HepG2 (cell line): Measurements from ENCODE around the gene DCLRE1C. TPM values are rescaled to one million over a fixed set of nuclear protein-coding genes. Genes with fewer than 3 reads are reported as not detected.
A peak's percentile ranks its signal among the peaks of the same experiment; 100 is the strongest.

Experiments used
- ATAC-seq: fragments of 200-7000 bp; cut with Tn5 transposase; 3 replicates; pipeline ENCODE4 v1.9.1; 2020; ENCODE audit warnings: mild to moderate bottlenecking, moderate library complexity
- BruUV-seq: library from RNA; stranded (reverse); fragments of 400-500 nt; replicated peaks from 2 replicates; lab custom pipeline; 2021; lab: Mats Ljungman, UMichigan
- CTCF ChIA-PET: fragments of 300-600 bp; formaldehyde crosslinking; extraction: SDS; loops from one replicate; lab custom pipeline; 2021; ENCODE audit warnings: low total read pairs, inconsistent platforms, low intra/inter-chr PET ratio; lab: Yijun Ruan, JAX
- POLR2A ChIA-PET: fragments of 350-600 bp; sonication (Branson Sonifier 250); formaldehyde crosslinking; loops from one replicate; lab custom pipeline; 2020; ENCODE audit warnings: antibody characterized with exemption, inconsistent platforms; lab: Yijun Ruan, JAX
- DNase-seq: peaks from one replicate; pipeline ENCODE4 v3.0.0-alpha.2; 2015; ENCODE audit warnings: low spot score
- FAIRE-seq: peaks from 3 replicates; lab custom pipeline; 2011; peaks lifted over from hg19 to GRCh38; lab: Jason Lieb, UNC
- H2AFZ ChIP-seq: one replicate; pipeline ENCODE4 v1.6.1; 2011; ENCODE audit warnings: low read length, inconsistent platforms
- H3K27ac ChIP-seq: fragments of 300-600 bp; 3 replicates; pipeline ENCODE4 v1.8.0; 2011; ENCODE audit warnings: mixed run types, mild to moderate bottlenecking, mixed read lengths, low read length, inconsistent platforms; ENCODE audit not compliant: insufficient read depth; ENCODE audit errors: extremely low read length
- H3K27me3 ChIP-seq, 2 experiments: fragments of 200-600 bp in 1 of 2; 2 replicates in 1 of 2; 3 replicates in 1 of 2; pipeline versions ENCODE4 v1.6.0 to v1.8.0; 2011; ENCODE audit warnings: low read length in 2 of 2, mild to moderate bottlenecking in 2 of 2, moderate library complexity in 2 of 2, inconsistent platforms in 1 of 2; ENCODE audit not compliant: insufficient read depth in 2 of 2, control insufficient read depth in 1 of 2
- H3K36me3 ChIP-seq, 2 experiments: fragments of 200-600 bp in 1 of 2; replicated peaks in 1 of 2; 2 replicates in 1 of 2; 3 replicates in 1 of 2; pipeline versions ENCODE4 v1.5.1 to v1.8.0; 2011; ENCODE audit warnings: low read length in 2 of 2, inconsistent platforms in 1 of 2; ENCODE audit not compliant: insufficient read depth in 2 of 2, control insufficient read depth in 1 of 2
- H3K4me1 ChIP-seq: 2 replicates; pipeline ENCODE4 v1.5.1; 2012; ENCODE audit warnings: low read length, inconsistent platforms; ENCODE audit not compliant: insufficient read depth
- H3K4me2 ChIP-seq: 2 replicates; pipeline ENCODE4 v1.6.0; 2011; ENCODE audit warnings: low read depth, low read length, inconsistent platforms
- H3K4me3 ChIP-seq, 3 experiments: fragments of 200-600 bp in 1 of 3; sonication (generic), shearing (Covaris generic) in 1 of 3; replicated peaks in 1 of 3; 2 replicates each; pipeline ENCODE4 v1.5.1; 2011 to 2016; ENCODE audit warnings: low read length in 3 of 3, inconsistent platforms in 2 of 3, low read depth in 2 of 3, mild to moderate bottlenecking in 2 of 3, control low read depth in 1 of 3, mixed read lengths in 1 of 3; ENCODE audit not compliant: insufficient read depth in 1 of 3
- H3K79me2 ChIP-seq: one replicate; pipeline ENCODE4 v1.6.1; 2011; ENCODE audit warnings: low read length, inconsistent platforms; ENCODE audit not compliant: insufficient read depth
- H3K9ac ChIP-seq: 2 replicates; pipeline ENCODE4 v1.6.0; 2011; ENCODE audit warnings: mild to moderate bottlenecking, low read depth, low read length, inconsistent platforms; ENCODE audit not compliant: insufficient read depth
- H3K9me3 ChIP-seq: 2 replicates; pipeline ENCODE4 v1.5.1; 2012; ENCODE audit warnings: mild to moderate bottlenecking, low read length
- H4K20me1 ChIP-seq: 2 replicates; pipeline ENCODE4 v1.6.0; 2011; ENCODE audit warnings: inconsistent platforms, mild to moderate bottlenecking, low read length, moderate library complexity; ENCODE audit not compliant: insufficient read depth
- CAMTA2 ChIP-seq: sonication (generic); formaldehyde crosslinking; IDR thresholded peaks from 2 replicates; pipeline ENCODE4 v1.4.0; 2020; ENCODE audit warnings: mild to moderate bottlenecking, missing genetic modification reagents, borderline replicate concordance
- DNMT3B ChIP-seq: conservative IDR thresholded peaks from 2 replicates; pipeline ENCODE4 v1.6.1; 2016; ENCODE audit warnings: missing biosample characterization, control low read depth
- FOXK2 ChIP-seq: fragments of 450-650 bp; IDR thresholded peaks from 2 replicates; pipeline ENCODE4 v1.6.1; 2016
- IRX3 ChIP-seq: sonication (generic); formaldehyde crosslinking; IDR thresholded peaks from 2 replicates; pipeline ENCODE4 v1.8.1; 2023; ENCODE audit warnings: mild to moderate bottlenecking, low read depth, missing genetic modification reagents, borderline replicate concordance
- MAZ ChIP-seq, 2 experiments: sonication (generic) in 1 of 2; formaldehyde crosslinking in 1 of 2; IDR thresholded peaks; 2 replicates each; pipeline versions ENCODE4 v1.5.0 to v1.6.1; 2012 to 2020; ENCODE audit warnings: low read depth in 2 of 2, mild to moderate bottlenecking in 2 of 2, borderline replicate concordance in 1 of 2, improper control_type of control experiment in 1 of 2, low read length in 1 of 2, missing genetic modification reagents in 1 of 2, moderate library complexity in 1 of 2
- MTF1 ChIP-seq: sonication (generic); formaldehyde crosslinking; IDR thresholded peaks from 2 replicates; pipeline ENCODE4 v1.5.0; 2020; ENCODE audit warnings: missing genetic modification reagents
- SMARCC2 ChIP-seq: fragments of 450-650 bp; IDR thresholded peaks from 2 replicates; pipeline ENCODE4 v1.6.1; 2017; ENCODE audit warnings: antibody characterized with exemption, mild to moderate bottlenecking
- SNRNP70 ChIP-seq: fragments of 200-400 bp; formaldehyde crosslinking; IDR thresholded peaks from 2 replicates; pipeline ENCODE4 v1.6.1; 2017; ENCODE audit warnings: mild to moderate bottlenecking, low read depth, low read length, moderate library complexity
- ZNF343 ChIP-seq: sonication (generic); formaldehyde crosslinking; IDR thresholded peaks from 2 replicates; pipeline ENCODE4 v1.4.0; 2020; ENCODE audit warnings: mild to moderate bottlenecking, missing genetic modification reagents
- ZNF431 ChIP-seq: sonication (generic); formaldehyde crosslinking; IDR thresholded peaks from 2 replicates; pipeline ENCODE4 v1.9.0; 2022; ENCODE audit warnings: missing genetic modification reagents, low read depth, mild to moderate bottlenecking, borderline replicate concordance
- ZNF7 ChIP-seq: IDR thresholded peaks from 2 replicates; pipeline ENCODE4 v1.6.1; 2016; ENCODE audit warnings: missing biosample characterization, missing genetic modification reagents
- ZNF777 ChIP-seq: sonication (generic); formaldehyde crosslinking; IDR thresholded peaks from 2 replicates; pipeline ENCODE4 v1.4.0; 2020; ENCODE audit warnings: missing genetic modification reagents
- WGBS: methylation state at CpG from one replicate; pipeline ENCODE4 v1.1.6; 2017; ENCODE audit warnings: low lambda C conversion rate; 5-methylcytosine and 5-hydroxymethylcytosine counted together
- in situ Hi-C: cut with HindIII; loops from 2 replicates; pipeline ENCODE4 v1.10.0; 2017; ENCODE audit warnings: low pct_unique_long_range_greater_than_20kb; ENCODE audit not compliant: extremely low pct_ligation_motif_present
- intact Hi-C: fragments of 100-400 bp; cut with micrococcal nuclease; formaldehyde crosslinking; loops from one replicate; pipeline ENCODE4 v1.10.0; 2022; ENCODE audit not compliant: unreplicated experiment
- polyA plus RNA-seq, 8 experiments: library from polyadenylated mRNA; depleted of rRNA in 3 of 8; stranded (reverse) in 7 of 8; unstranded in 1 of 8; fragments of >200 nt; fragmentation: Illumina TruSeq in 4 of 8; extraction: Trizol in 4 of 8; gene quantifications; 2 replicates each; pipeline versions ENCODE4 v1.2.1 to v1.2.3, GENCODE V29; 2011 to 2016; ENCODE audit warnings: low read depth in 4 of 8, missing spikeins in 1 of 8, mixed read lengths in 1 of 8; ENCODE audit not compliant: insufficient read depth in 1 of 8
- total RNA-seq, 5 experiments: library from RNA; depleted of rRNA; stranded (reverse); fragments of >200 nt; fragmentation: Illumina TruSeq; extraction: Trizol; gene quantifications; 2 replicates each; pipeline ENCODE4 v1.2.3, GENCODE V29; 2016; ENCODE audit warnings: low read depth in 1 of 5
- TF ChIP-seq, protein P1 (sequence below): sonication (generic); formaldehyde crosslinking; IDR thresholded peaks from 2 replicates; pipeline ENCODE4 v1.9.0; 2021; ENCODE audit warnings: missing genetic modification reagents, borderline replicate concordance
- TF ChIP-seq, protein P2 (sequence below): sonication (generic); formaldehyde crosslinking; IDR thresholded peaks from 2 replicates; pipeline ENCODE4 v1.5.0; 2020; ENCODE audit warnings: mild to moderate bottlenecking, missing genetic modification reagents, moderate library complexity
- TF ChIP-seq, protein P3 (sequence below): sonication (generic); formaldehyde crosslinking; IDR thresholded peaks from 2 replicates; pipeline ENCODE4 v1.4.0; 2020; ENCODE audit warnings: mild to moderate bottlenecking, missing genetic modification reagents

Gene DCLRE1C
- total and polyA plus RNA-seq, 2 of the 13 experiments (the other 11 are each of a cell fraction or from before 2014, with no cell fraction given): 3.0 to 10.3 TPM

DNA sequence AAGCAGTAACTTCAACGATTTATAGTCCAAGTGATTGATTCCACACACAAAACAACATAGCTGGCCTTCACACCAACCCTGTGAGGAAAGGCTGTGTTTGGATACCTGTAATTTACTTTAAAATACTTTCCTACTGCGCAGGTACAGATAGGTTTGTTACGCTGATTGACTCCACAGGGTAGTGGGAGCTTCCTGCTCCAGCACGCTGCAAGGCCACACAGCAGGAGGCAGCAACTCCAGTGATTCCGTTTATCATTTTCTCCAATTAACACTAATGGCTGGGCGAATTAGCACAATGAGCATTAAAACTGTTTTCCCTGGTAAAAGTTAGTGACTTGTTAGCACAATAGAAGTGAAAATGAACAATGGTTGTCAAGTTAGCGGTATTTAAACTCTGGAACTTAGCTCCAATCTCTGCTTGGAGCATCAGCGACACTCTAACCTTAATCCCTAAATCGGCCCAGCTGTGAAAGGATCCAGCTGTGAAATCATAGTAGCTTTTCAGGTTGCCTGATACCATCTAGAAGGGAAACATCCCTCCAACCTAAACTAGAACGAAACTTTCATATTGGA, 959 bp downstream of the DCLRE1C start (continued):
- TF ChIP-seq ZNF777 (CRISPR knock-in tag): no peak
- TF ChIP-seq, protein P1, sequence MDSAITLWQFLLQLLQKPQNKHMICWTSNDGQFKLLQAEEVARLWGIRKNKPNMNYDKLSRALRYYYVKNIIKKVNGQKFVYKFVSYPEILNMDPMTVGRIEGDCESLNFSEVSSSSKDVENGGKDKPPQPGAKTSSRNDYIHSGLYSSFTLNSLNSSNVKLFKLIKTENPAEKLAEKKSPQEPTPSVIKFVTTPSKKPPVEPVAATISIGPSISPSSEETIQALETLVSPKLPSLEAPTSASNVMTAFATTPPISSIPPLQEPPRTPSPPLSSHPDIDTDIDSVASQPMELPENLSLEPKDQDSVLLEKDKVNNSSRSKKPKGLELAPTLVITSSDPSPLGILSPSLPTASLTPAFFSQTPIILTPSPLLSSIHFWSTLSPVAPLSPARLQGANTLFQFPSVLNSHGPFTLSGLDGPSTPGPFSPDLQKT (CRISPR knock-in tag): no peak
- TF ChIP-seq, protein P2, sequence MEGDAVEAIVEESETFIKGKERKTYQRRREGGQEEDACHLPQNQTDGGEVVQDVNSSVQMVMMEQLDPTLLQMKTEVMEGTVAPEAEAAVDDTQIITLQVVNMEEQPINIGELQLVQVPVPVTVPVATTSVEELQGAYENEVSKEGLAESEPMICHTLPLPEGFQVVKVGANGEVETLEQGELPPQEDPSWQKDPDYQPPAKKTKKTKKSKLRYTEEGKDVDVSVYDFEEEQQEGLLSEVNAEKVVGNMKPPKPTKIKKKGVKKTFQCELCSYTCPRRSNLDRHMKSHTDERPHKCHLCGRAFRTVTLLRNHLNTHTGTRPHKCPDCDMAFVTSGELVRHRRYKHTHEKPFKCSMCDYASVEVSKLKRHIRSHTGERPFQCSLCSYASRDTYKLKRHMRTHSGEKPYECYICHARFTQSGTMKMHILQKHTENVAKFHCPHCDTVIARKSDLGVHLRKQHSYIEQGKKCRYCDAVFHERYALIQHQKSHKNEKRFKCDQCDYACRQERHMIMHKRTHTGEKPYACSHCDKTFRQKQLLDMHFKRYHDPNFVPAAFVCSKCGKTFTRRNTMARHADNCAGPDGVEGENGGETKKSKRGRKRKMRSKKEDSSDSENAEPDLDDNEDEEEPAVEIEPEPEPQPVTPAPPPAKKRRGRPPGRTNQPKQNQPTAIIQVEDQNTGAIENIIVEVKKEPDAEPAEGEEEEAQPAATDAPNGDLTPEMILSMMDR (CRISPR knock-in tag): peak; percentile 27

DNA sequence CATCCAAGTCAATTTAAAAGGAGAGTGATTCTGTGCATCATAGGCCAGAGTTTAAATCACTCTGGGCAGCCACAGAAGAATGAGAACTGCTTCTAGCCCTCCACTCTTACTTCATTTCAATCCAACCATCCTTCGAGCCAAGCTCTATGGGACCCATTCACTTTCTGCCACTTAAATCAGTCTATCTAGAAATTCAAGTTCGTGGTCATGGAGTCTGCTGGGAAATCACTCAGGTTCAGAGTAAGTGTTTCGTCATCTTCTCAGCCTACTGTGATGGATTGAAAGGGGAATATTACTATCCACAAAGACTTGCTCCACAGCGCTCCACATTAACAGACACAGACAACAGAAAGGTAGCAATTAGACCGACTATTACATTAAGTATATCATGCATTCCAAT, 4.6 kb downstream of the DCLRE1C start:
- Histone ChIP-seq H3K4me1 (peaks cover 36% of the 10 kb centered on the region), H3K27ac (no peak overlapping the region), H4K20me1 (no peaks in the 10 kb centered on the region), H3K36me3 (peaks cover 4 to 34% of the 10 kb centered on the region in 2 experiments; a peak in 4 of 5 replicates), H3K9me3 (no peaks in the 10 kb centered on the region), H3K27me3 (no peaks in the 10 kb centered on the region; a peak in 1 of 5 replicates)
- TF ChIP-seq DNMT3B (CRISPR knock-in tag): no peak
- no peak for TF ChIP-seq FOXK2
- TF ChIP-seq, protein P3, sequence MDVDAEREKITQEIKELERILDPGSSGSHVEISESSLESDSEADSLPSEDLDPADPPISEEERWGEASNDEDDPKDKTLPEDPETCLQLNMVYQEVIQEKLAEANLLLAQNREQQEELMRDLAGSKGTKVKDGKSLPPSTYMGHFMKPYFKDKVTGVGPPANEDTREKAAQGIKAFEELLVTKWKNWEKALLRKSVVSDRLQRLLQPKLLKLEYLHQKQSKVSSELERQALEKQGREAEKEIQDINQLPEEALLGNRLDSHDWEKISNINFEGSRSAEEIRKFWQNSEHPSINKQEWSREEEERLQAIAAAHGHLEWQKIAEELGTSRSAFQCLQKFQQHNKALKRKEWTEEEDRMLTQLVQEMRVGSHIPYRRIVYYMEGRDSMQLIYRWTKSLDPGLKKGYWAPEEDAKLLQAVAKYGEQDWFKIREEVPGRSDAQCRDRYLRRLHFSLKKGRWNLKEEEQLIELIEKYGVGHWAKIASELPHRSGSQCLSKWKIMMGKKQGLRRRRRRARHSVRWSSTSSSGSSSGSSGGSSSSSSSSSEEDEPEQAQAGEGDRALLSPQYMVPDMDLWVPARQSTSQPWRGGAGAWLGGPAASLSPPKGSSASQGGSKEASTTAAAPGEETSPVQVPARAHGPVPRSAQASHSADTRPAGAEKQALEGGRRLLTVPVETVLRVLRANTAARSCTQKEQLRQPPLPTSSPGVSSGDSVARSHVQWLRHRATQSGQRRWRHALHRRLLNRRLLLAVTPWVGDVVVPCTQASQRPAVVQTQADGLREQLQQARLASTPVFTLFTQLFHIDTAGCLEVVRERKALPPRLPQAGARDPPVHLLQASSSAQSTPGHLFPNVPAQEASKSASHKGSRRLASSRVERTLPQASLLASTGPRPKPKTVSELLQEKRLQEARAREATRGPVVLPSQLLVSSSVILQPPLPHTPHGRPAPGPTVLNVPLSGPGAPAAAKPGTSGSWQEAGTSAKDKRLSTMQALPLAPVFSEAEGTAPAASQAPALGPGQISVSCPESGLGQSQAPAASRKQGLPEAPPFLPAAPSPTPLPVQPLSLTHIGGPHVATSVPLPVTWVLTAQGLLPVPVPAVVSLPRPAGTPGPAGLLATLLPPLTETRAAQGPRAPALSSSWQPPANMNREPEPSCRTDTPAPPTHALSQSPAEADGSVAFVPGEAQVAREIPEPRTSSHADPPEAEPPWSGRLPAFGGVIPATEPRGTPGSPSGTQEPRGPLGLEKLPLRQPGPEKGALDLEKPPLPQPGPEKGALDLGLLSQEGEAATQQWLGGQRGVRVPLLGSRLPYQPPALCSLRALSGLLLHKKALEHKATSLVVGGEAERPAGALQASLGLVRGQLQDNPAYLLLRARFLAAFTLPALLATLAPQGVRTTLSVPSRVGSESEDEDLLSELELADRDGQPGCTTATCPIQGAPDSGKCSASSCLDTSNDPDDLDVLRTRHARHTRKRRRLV (CRISPR knock-in tag): no peak
- no peak for TF ChIP-seq MAZ (IDR thresholded peaks at IDR 0.05; ENCODE audit: borderline replicate concordance, low read depth, low read length)
- TF ChIP-seq MAZ (CRISPR knock-in tag; IDR thresholded peaks at IDR 0.05; ENCODE audit: low read depth): no peak
- no peak for TF ChIP-seq MTF1 (CRISPR knock-in tag)
- no peak for TF ChIP-seq SMARCC2
- no peak for TF ChIP-seq IRX3 (CRISPR knock-in tag)
- no peak for TF ChIP-seq CAMTA2
- no peak for TF ChIP-seq ZNF343 (CRISPR knock-in tag)
- no peak for TF ChIP-seq SNRNP70
- no peak for TF ChIP-seq ZNF7 (CRISPR knock-in tag)
- no peak for TF ChIP-seq ZNF431 (CRISPR knock-in tag)
- TF ChIP-seq, all 625 proteins: peak for 0
- no peak for ATAC-seq
- 94% methylated on average over 5 of the region's 5 CpGs for WGBS
- POLR2A ChIA-PET: interaction anchor here (1.2 kb wide), 1 partner anchor 10 kb away, joined by 3 read pairs; the partner anchor contains the start of gene MEIG1
- in situ Hi-C loops: no loop called here
- H3K9ac ChIP-seq: no peak overlapping the region
- no peak overlapping the region for H3K4me2 ChIP-seq
- no peak overlapping the region for H2AFZ ChIP-seq
- intact Hi-C loops: no loop called here
- H3K4me3 ChIP-seq: no peak overlapping the region
- DNase-seq: no peak
- H3K79me2 ChIP-seq: peaks cover 34% of the 10 kb centered on the region
- CTCF ChIA-PET: no interaction called here
- BruUV-seq: no TSS peak
- FAIRE-seq: no peak
